ENCODE data around the gene ARID3B. TPM values are rescaled to one million over a fixed set of nuclear protein-coding genes. Genes with fewer than 3 reads are reported as not detected.
"Not testable (repeated sequence)": the region's sequence is repeated elsewhere in the genome, so short reads cannot be mapped to it uniquely, and the experiment has no call there.

ARID3B gene
- total RNA-seq, 4 donors from 2014 or later = 3.6 to 6.8 (median 6.7) TPM

GRCh38 chr15:74589826-74590225, 48.8 kb downstream of the ARID3B start:
- H3K36me3 ChIP-seq = peaks cover 18 to 71% (median 48%) of the 10 kb centered on the region in 4 donors
- H3K27me3 ChIP-seq = no peaks in the 10 kb centered on the region
- DNase-seq (ENCODE audit: extremely low spot score) = no peak
- peaks cover 0 to 15% (median 7%) of the 10 kb centered on the region in 4 donors for H3K4me1 ChIP-seq
- no peak overlapping the region for H3K4me3 ChIP-seq
- no peaks in the 10 kb centered on the region for H3K9me3 ChIP-seq
- H3K27ac ChIP-seq (replicated peaks in 1 of 4) = no peak overlapping the region
- no peak for TF ChIP-seq POLR2A (IDR thresholded peaks at IDR 0.05; ENCODE audit: low read depth)
- WGBS = 83% methylated on average over 6 of the region's 6 CpGs
- intact Hi-C loops (cut with DNase I) = no loop called here

- no peaks in the 10 kb centered on the region for H3K27me3 ChIP-seq
- H3K9me3 ChIP-seq = no peaks in the 10 kb centered on the region
- H3K4me1 ChIP-seq = peaks cover 0 to 15% (median 7%) of the 10 kb centered on the region in 4 donors
- no peak for DNase-seq (ENCODE audit: extremely low spot score)
- no peak overlapping the region for H3K4me3 ChIP-seq
- TF ChIP-seq POLR2A (IDR thresholded peaks at IDR 0.05; ENCODE audit: low read depth) = no peak
- TF ChIP-seq CTCF (IDR thresholded peaks at IDR 0.05) = no peak
- no peak for TF ChIP-seq EP300 (IDR thresholded peaks at IDR 0.05)
- intact Hi-C loops (cut with DNase I) = no loop called here
- WGBS = 91% methylated on average over 3 of the region's 3 CpGs
- H3K27ac ChIP-seq (replicated peaks in 1 of 4) = no peak overlapping the region
- H3K36me3 ChIP-seq = peaks cover 12 to 73% (median 50%) of the 10 kb centered on the region in 4 donors
Measured at GRCh38 chr15:74592222-74592621, 51.2 kb downstream of the ARID3B start.

GRCh38 chr15:74593122-74593521, 52.1 kb downstream of the ARID3B start:
- H3K4me3 ChIP-seq = no peak overlapping the region
- no peak for DNase-seq (ENCODE audit: extremely low spot score)
- WGBS = 90% methylated on average over 1 of the region's 7 CpGs
- peaks cover 12 to 68% (median 50%) of the 10 kb centered on the region in 4 donors for H3K36me3 ChIP-seq
- H3K9me3 ChIP-seq = no peaks in the 10 kb centered on the region
- intact Hi-C loops (cut with DNase I) = no loop called here
- no peak for TF ChIP-seq EP300 (IDR thresholded peaks at IDR 0.05)
- TF ChIP-seq CTCF (IDR thresholded peaks at IDR 0.05) = no peak
- no peak for TF ChIP-seq POLR2A (IDR thresholded peaks at IDR 0.05; ENCODE audit: low read depth)
- no peak for TF ChIP-seq POLR2AphosphoS5 (IDR thresholded peaks at IDR 0.05)
- no peak overlapping the region for H3K27ac ChIP-seq (replicated peaks in 1 of 4)
- no peaks in the 10 kb centered on the region for H3K27me3 ChIP-seq
- peaks cover 4 to 23% (median 11%) of the 10 kb centered on the region in 4 donors for H3K4me1 ChIP-seq

- Histone ChIP-seq H3K4me3 (no peak overlapping the region), H3K9me3 (no peaks in the 10 kb centered on the region), H3K27ac (replicated peaks in 1 of 4) (no peak overlapping the region), H3K36me3 (peaks cover 12 to 66% (median 50%) of the 10 kb centered on the region in 4 donors), H3K4me1 (peaks cover 12 to 18% (median 16%) of the 10 kb centered on the region in 4 donors), H3K27me3 (no peaks in the 10 kb centered on the region)
- 100% methylated on average over 1 of the region's 4 CpGs for WGBS
- DNase-seq (ENCODE audit: extremely low spot score) = no peak
- TF ChIP-seq POLR2AphosphoS5 (IDR thresholded peaks at IDR 0.05) (no peak), EP300 (IDR thresholded peaks at IDR 0.05) (no peak), CTCF (IDR thresholded peaks at IDR 0.05) (no peak), POLR2A (IDR thresholded peaks at IDR 0.05; ENCODE audit: low read depth) (no peak)
- intact Hi-C loops (cut with DNase I) = no loop called here
Measured at GRCh38 chr15:74594455-74594854, 53.4 kb downstream of the ARID3B start.

GRCh38 chr15:74595271-74595670, 54.3 kb downstream of the ARID3B start:
- WGBS = 89% methylated on average over 5 of the region's 5 CpGs
- Histone ChIP-seq H3K4me3 (no peak overlapping the region), H3K9me3 (no peaks in the 10 kb centered on the region), H3K27ac (replicated peaks in 1 of 4) (no peak overlapping the region), H3K27me3 (no peaks in the 10 kb centered on the region), H3K4me1 (peaks cover 19 to 25% (median 23%) of the 10 kb centered on the region in 4 donors), H3K36me3 (peaks cover 12 to 58% (median 45%) of the 10 kb centered on the region in 4 donors)
- TF ChIP-seq EP300 (IDR thresholded peaks at IDR 0.05) (no peak), POLR2A (IDR thresholded peaks at IDR 0.05; ENCODE audit: low read depth) (no peak), POLR2AphosphoS5 (IDR thresholded peaks at IDR 0.05) (no peak), CTCF (IDR thresholded peaks at IDR 0.05) (no peak)
- no peak for DNase-seq (ENCODE audit: extremely low spot score)
- intact Hi-C loops (cut with DNase I) = no loop called here

- WGBS = 80% methylated on average over 7 of the region's 11 CpGs
- Histone ChIP-seq H3K36me3 (peaks cover 4 to 44% (median 31%) of the 10 kb centered on the region in 4 donors), H3K4me1 (peaks cover 25 to 32% (median 27%) of the 10 kb centered on the region in 4 donors)
- DNase-seq (ENCODE audit: extremely low spot score); intact Hi-C loops (cut with DNase I); H3K9me3 ChIP-seq; H3K4me3 ChIP-seq; H3K27me3 ChIP-seq; H3K27ac ChIP-seq (replicated peaks in 1 of 4): not testable (repeated sequence)
Measured at GRCh38 chr15:74596736-74597135, 55.7 kb downstream of the ARID3B start.

- Histone ChIP-seq H3K36me3 (peaks cover 0 to 39% (median 26%) of the 10 kb centered on the region in 4 donors), H3K4me1 (peaks cover 25 to 32% (median 27%) of the 10 kb centered on the region in 4 donors)
- DNase-seq (ENCODE audit: extremely low spot score); H3K9me3 ChIP-seq; H3K4me3 ChIP-seq; intact Hi-C loops (cut with DNase I); H3K27ac ChIP-seq (replicated peaks in 1 of 4); H3K27me3 ChIP-seq: not testable (repeated sequence)
- 83% methylated on average over 13 of the region's 16 CpGs for WGBS
Measured at GRCh38 chr15:74597146-74597705, 56.2 kb downstream of the ARID3B start.
